ENCODE measurements around the gene ZNF354B. TPM values are rescaled to one million over a fixed set of nuclear protein-coding genes. Genes with fewer than 3 reads are reported as not detected.

Gene ZNF354B
- total RNA-seq, 2 experiments from 2014 or later, result 8.7 to 12.6 TPM

GRCh38 chr5:178895615-178896571 is 36.1 kb downstream of the ZNF354B start, which contains the start of gene ZFP2:
ZFP2 (plus strand) TSS chr5:178895913; CDS start chr5:178931314, 35,401 bp downstream.
- ChIA-PET POLR2A (interaction anchor here (1.2 kb wide), 1 partner anchor 9 kb away, joined by 3 read pairs; no protein-coding TSS in a partner anchor), CTCF (interaction anchor here (0.5 kb wide), 1 partner anchor 1572 kb away, joined by 3 read pairs; no protein-coding TSS in a partner anchor)
- Mint-ChIP-seq H3K4me1 (ENCODE audit: low read depth) (peaks cover 2% of the 10 kb centered on the region), H3K4me3 (peak within 1 kb of the TSS; percentile 70), H3K27me3 (no peaks in the 10 kb centered on the region), H3K9me3 (peaks cover 21% of the 10 kb centered on the region), H3K27ac (no peak within 1 kb of the TSS), H3K36me3 (peaks cover 10% of the 10 kb centered on the region)
- intact Hi-C loops (cut with micrococcal nuclease), result loop anchor here (5.0 kb wide), 1 partner anchor 39 kb away; the partner anchor contains the start of gene ZNF354B
- DNase-seq, result peak; percentile 55

- ChIA-PET POLR2A (no interaction called here), CTCF (no interaction called here)
- H3K4me1 Mint-ChIP-seq (ENCODE audit: low read depth), result peaks cover 2% of the 10 kb centered on the region
- H3K27ac Mint-ChIP-seq, result no peak overlapping the region
- intact Hi-C loops (cut with micrococcal nuclease), result loop anchor here (5.0 kb wide), 1 partner anchor 42 kb away; the partner anchor contains the start of gene ZNF354B
- H3K36me3 Mint-ChIP-seq, result peaks cover 19% of the 10 kb centered on the region
- H3K4me3 Mint-ChIP-seq, result no peak overlapping the region
- no peaks in the 10 kb centered on the region for H3K27me3 Mint-ChIP-seq
- no peak for DNase-seq
- peaks cover 21% of the 10 kb centered on the region for H3K9me3 Mint-ChIP-seq
Observed at GRCh38 chr5:178899289-178899688, 39.5 kb downstream of the ZNF354B start.

- POLR2A ChIA-PET, result no interaction called here
- no peaks in the 10 kb centered on the region for H3K27me3 Mint-ChIP-seq
- no peak overlapping the region for H3K27ac Mint-ChIP-seq
- no peak overlapping the region for H3K4me3 Mint-ChIP-seq
- intact Hi-C loops (cut with micrococcal nuclease), result no loop called here
- H3K9me3 Mint-ChIP-seq, result peaks cover 33% of the 10 kb centered on the region
- peaks cover 23% of the 10 kb centered on the region for H3K36me3 Mint-ChIP-seq
- no peak for DNase-seq
- CTCF ChIA-PET, result no interaction called here
- H3K4me1 Mint-ChIP-seq (ENCODE audit: low read depth), result no peaks in the 10 kb centered on the region
Observed at GRCh38 chr5:178902849-178903248, 43.1 kb downstream of the ZNF354B start.

- intact Hi-C loops (cut with micrococcal nuclease), result no loop called here
- Mint-ChIP-seq H3K27ac (no peak overlapping the region), H3K4me3 (no peak overlapping the region), H3K4me1 (ENCODE audit: low read depth) (no peaks in the 10 kb centered on the region), H3K36me3 (peaks cover 67% of the 10 kb centered on the region), H3K9me3 (peaks cover 92% of the 10 kb centered on the region), H3K27me3 (no peaks in the 10 kb centered on the region)
- DNase-seq, result no peak
- POLR2A ChIA-PET, result no interaction called here
- CTCF ChIA-PET, result no interaction called here
Observed at GRCh38 chr5:178931846-178932760, 72.3 kb downstream of the ZNF354B start.

Other genes starting within 250 kb of the ZNF354B start
- 10 to 100 TPM; 25.1 to 26.0 TPM for gene CLK4, start 232.9 kb upstream of the ZNF354B start, total RNA-seq
- 10 to 100 TPM; 10.0 to 10.1 TPM for gene ZNF354A, start 129.3 kb upstream of the ZNF354B start, total RNA-seq
- gene ZFP2, start 36.0 kb downstream of the ZNF354B start, total RNA-seq, result under 1 TPM; 0.27 to 0.40 TPM
- not detected for gene ZNF454, start 81.2 kb downstream of the ZNF354B start, total RNA-seq
- gene GRM6, start 135.4 kb downstream of the ZNF354B start, total RNA-seq, result not detected
- gene ZNF879, start 163.9 kb downstream of the ZNF354B start, total RNA-seq, result 1 to 10 TPM; 2.4 TPM
- gene ZNF354C, start 200.4 kb downstream of the ZNF354B start, total RNA-seq, result 1 to 10 TPM; 5.9 to 6.0 TPM

All from activated CD4-positive, alpha-beta memory T cell treated with anti-CD3 and anti-CD28 coated beads for 36 hours (primary cell).